ENCODE measurements around the gene ABAT. TPM values are rescaled to one million over a fixed set of nuclear protein-coding genes. Genes with fewer than 3 reads are reported as not detected.
A peak's percentile ranks its signal among the peaks of the same experiment; 100 is the strongest.

The ABAT gene
- total and polyA plus RNA-seq, 2 of the 8 experiments (the other 6 are each of a cell fraction or from before 2014, with no cell fraction given) = 6.4 to 8.4 TPM

DNA sequence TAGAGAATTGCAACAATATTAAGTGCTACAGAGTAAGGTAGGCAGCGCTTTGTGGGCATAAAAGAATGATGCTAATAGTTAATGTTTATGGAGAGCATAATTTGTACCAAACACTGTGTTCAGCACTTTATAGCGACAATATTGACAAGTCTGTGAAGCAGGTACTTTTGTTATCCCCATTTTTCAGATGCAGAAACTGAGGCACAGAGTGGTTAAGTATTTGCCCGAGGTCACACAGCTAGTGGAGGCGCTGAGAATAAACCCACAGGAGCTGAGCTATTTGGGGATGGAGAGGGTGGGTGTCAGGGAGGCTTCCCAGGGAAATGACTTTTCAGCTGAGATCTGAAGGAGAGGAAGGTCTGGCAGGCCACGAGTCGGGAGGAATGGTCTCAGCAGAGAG is 83.6 kb downstream of the ABAT start:
- Histone ChIP-seq H2BK15ac (ENCODE audit: low read length) (no peak overlapping the region), H3K4me2 (ENCODE audit: insufficient read depth in 1 of 2, low read depth in 2 of 2, low read length in 2 of 2) (no peak overlapping the region), H3K23ac (ENCODE audit: insufficient read length) (no peak overlapping the region), H3K14ac (ENCODE audit: insufficient read length) (no peak overlapping the region), H3K4ac (replicated peaks; ENCODE audit: insufficient read length, low read depth, low read length) (no peak overlapping the region), H3K36me3 (ENCODE audit: control insufficient read depth in 2 of 4, insufficient read depth in 4 of 4, low read length in 3 of 4) (no peaks in the 10 kb centered on the region; a peak in 1 of 8 replicates), H3K56ac (replicated peaks; ENCODE audit: insufficient read length, low read depth, low read length) (no peak overlapping the region), H3K23me2 (ENCODE audit: low read depth, low read length) (no peaks in the 10 kb centered on the region), H4K8ac (ENCODE audit: extremely low read depth, insufficient read depth, low read length) (no peak overlapping the region; the same call in 1 of the 2 replicates), H2AK5ac (ENCODE audit: low read depth, low read length) (no peak overlapping the region), H3K18ac (ENCODE audit: extremely low read depth, low read length) (no peak overlapping the region), H3K27me3 (replicated peaks in 1 of 4; ENCODE audit: control insufficient read depth in 3 of 4, extremely low read depth in 1 of 4, insufficient read depth in 3 of 4, low read length in 3 of 4) (no peaks in the 10 kb centered on the region), H4K20me1 (replicated peaks in 1 of 2; ENCODE audit: control insufficient read depth in 1 of 2, insufficient read depth in 2 of 2, low read length in 2 of 2) (no peaks in the 10 kb centered on the region), H3K27ac (ENCODE audit: low read depth, low read length) (no peak overlapping the region), H3K4me3 (ENCODE audit: extremely low read depth in 1 of 4, insufficient read depth in 2 of 4, low read depth in 3 of 4, low read length in 4 of 4) (no peak overlapping the region), H4K5ac (ENCODE audit: insufficient read length, low read depth, low read length) (no peak overlapping the region), H2BK120ac (replicated peaks; ENCODE audit: low read depth, low read length) (no peak overlapping the region), H3K79me2 (ENCODE audit: control insufficient read depth in 1 of 2, insufficient read depth in 2 of 2, low read length in 2 of 2) (no peaks in the 10 kb centered on the region; a peak in 1 of 4 replicates), H3K79me1 (ENCODE audit: low read depth, low read length) (no peaks in the 10 kb centered on the region), H2BK20ac (ENCODE audit: low read length) (no peak overlapping the region), H2BK5ac (ENCODE audit: low read depth, low read length) (no peak overlapping the region), H2BK12ac (ENCODE audit: low read depth, low read length) (no peak overlapping the region), H3K9ac (replicated peaks in 1 of 4; ENCODE audit: extremely low read depth in 1 of 4, low read depth in 3 of 4, low read length in 3 of 4) (no peak overlapping the region), H3K4me1 (replicated peaks in 1 of 4; ENCODE audit: control insufficient read depth in 3 of 4, insufficient read depth in 4 of 4, low read length in 3 of 4) (no peaks in the 10 kb centered on the region), H4K91ac (replicated peaks; ENCODE audit: insufficient read length, low read length) (no peak overlapping the region), H3K9me3 (ENCODE audit: insufficient read depth in 2 of 2, low read depth in 1 of 2, low read length in 1 of 2) (no peaks in the 10 kb centered on the region), H2AFZ (ENCODE audit: low read length) (no peak overlapping the region)
- no peak for TF ChIP-seq EP300 (IDR thresholded peaks at IDR 0.05; ENCODE audit: borderline replicate concordance in 1 of 2, low read depth in 2 of 2, low read length in 2 of 2)
- peak; percentile 78; the same call in 1 of the 2 replicates for TF ChIP-seq KDM1A (IDR thresholded peaks at IDR 0.05; ENCODE audit: borderline replicate concordance, low read length)
- WGBS, 2 experiments (ENCODE audit: extremely low coverage in 1 of 2, insufficient coverage in 1 of 2, insufficient read length in 1 of 2, insufficient replicate concordance in 2 of 2, low coverage in 1 of 2, low lambda C conversion rate in 2 of 2, missing lambda C conversion rate in 1 of 2) = 91% methylated on average over 6 of the region's 6 CpGs; no CpG with 5 or more reads in 1 of the 2 experiments
- DNase-seq (ENCODE audit: low read depth in 1 of 2, low spot score in 2 of 2) = no peak
- no peak for FAIRE-seq
- POLR2A ChIA-PET (ENCODE audit: partially characterized antibody) = no interaction called here
- CTCF ChIA-PET (ENCODE audit: partially characterized antibody) = interaction anchor here (1.1 kb wide), 1 partner anchor 122 kb away, joined by 3 read pairs; no protein-coding TSS in a partner anchor
